Esophagus muscularis mucosa (tissue), 4 donors: ENCODE data around the gene EBF3.

Experiments
- EP300 ChIP-seq: sonication (generic); formaldehyde crosslinking; IDR thresholded peaks from one replicate; pipeline ENCODE4 v1.6.1; 2017; ENCODE audit warnings: antibody characterized with exemption
- POLR2A ChIP-seq: fragments of 450-650 bp; IDR thresholded peaks from one replicate; pipeline ENCODE4 v1.6.1; 2017; ENCODE audit warnings: antibody characterized with exemption, moderate library complexity, mild to moderate bottlenecking, low read depth
- POLR2AphosphoS5 ChIP-seq, 2 donors: sonication (generic); formaldehyde crosslinking; IDR thresholded peaks; one replicate each; pipeline ENCODE4 v1.6.1; 2017; ENCODE audit warnings: antibody characterized with exemption in 2 of 2
- TF ChIP-seq, protein P1 (sequence below), 3 experiments: fragments of 200-600 bp in 2 of 3; fragments of 450-650 bp in 1 of 3; sonication (generic) in 2 of 3; IDR thresholded peaks; one replicate each; pipeline ENCODE4 v1.5.1; 2017 to 2019; ENCODE audit warnings: antibody characterized with exemption in 3 of 3, mild to moderate bottlenecking in 2 of 3, moderate library complexity in 1 of 3

DNA sequence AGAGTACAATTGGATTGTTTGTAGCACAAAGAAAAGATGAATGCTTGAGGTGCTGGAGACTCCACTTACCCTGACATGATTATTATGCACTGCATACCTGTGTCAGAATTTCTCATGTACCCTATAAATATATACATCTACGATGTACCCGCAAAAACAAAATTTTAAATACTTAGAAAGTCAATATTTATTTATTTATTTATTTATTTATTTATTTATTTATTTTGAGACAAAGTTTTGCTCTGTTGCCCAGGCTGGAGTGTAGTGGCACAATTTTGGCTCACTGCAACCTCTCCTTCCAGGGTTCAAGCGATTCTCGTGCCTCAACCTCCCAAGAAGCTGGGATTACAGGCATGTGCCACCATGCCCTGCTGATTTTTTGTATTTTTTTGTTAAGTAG, 35.1 kb upstream of the EBF3 start:
- TF ChIP-seq, protein P1, sequence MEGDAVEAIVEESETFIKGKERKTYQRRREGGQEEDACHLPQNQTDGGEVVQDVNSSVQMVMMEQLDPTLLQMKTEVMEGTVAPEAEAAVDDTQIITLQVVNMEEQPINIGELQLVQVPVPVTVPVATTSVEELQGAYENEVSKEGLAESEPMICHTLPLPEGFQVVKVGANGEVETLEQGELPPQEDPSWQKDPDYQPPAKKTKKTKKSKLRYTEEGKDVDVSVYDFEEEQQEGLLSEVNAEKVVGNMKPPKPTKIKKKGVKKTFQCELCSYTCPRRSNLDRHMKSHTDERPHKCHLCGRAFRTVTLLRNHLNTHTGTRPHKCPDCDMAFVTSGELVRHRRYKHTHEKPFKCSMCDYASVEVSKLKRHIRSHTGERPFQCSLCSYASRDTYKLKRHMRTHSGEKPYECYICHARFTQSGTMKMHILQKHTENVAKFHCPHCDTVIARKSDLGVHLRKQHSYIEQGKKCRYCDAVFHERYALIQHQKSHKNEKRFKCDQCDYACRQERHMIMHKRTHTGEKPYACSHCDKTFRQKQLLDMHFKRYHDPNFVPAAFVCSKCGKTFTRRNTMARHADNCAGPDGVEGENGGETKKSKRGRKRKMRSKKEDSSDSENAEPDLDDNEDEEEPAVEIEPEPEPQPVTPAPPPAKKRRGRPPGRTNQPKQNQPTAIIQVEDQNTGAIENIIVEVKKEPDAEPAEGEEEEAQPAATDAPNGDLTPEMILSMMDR (IDR thresholded peaks at IDR 0.05): no peak
- no peak for TF ChIP-seq POLR2A
- TF ChIP-seq EP300: no peak
- TF ChIP-seq POLR2AphosphoS5 (IDR thresholded peaks at IDR 0.05): no peak
